ENCODE data around the gene ARHGAP18.

GRCh38 chr6:129683601-129684322 lies 26.2 kb downstream of the ARHGAP18 start:
- TF ChIP-seq CTCF (IDR thresholded peaks at IDR 0.05; ENCODE audit: insufficient read depth, low read length, poor library complexity, severe bottlenecking) (no peak), EZH2phosphoT487 (conservative IDR thresholded peaks at IDR 0.05; ENCODE audit: low read length) (no peak)

All from SU-DHL-6 (cell line).